Embryonic facial prominence (tissue), 1 donor: ENCODE data around the gene ZBTB45.

Source experiments
- DNase-seq: peaks from one replicate; pipeline ENCODE4 v3.0.0-alpha.2; 2016; ENCODE audit errors: extremely low spot score

The ZBTB45 gene

GRCh38 chr19:58538257-58539168 is 18.9 kb upstream of the ZBTB45 start:
- DNase-seq: no peak

- DNase-seq: no peak
These were observed 17.5 kb upstream of the ZBTB45 start for GRCh38 chr19:58536852-58537798.

GRCh38 chr19:58535857-58536256 is 16.2 kb upstream of the ZBTB45 start:
- DNase-seq: no peak

- DNase-seq: no peak
These were observed 11.6 kb upstream of the ZBTB45 start for GRCh38 chr19:58531034-58531840.

GRCh38 chr19:58529405-58529804 is 9.8 kb upstream of the ZBTB45 start:
- DNase-seq: no peak

GRCh38 chr19:58522709-58523108 is 3.1 kb upstream of the ZBTB45 start:
- no peak for DNase-seq

GRCh38 chr19:58521651-58522050 is 2.0 kb upstream of the ZBTB45 start:
- no peak for DNase-seq

- DNase-seq: no peak
These were observed 618 bp upstream of the ZBTB45 start for GRCh38 chr19:58520257-58520599.

- DNase-seq: peak; percentile 54
These were observed 589 bp downstream of the ZBTB45 start for GRCh38 chr19:58519087-58519354.

- DNase-seq: no peak
These were observed 1.1 kb downstream of the ZBTB45 start for GRCh38 chr19:58518256-58519086.

GRCh38 chr19:58516964-58517833 is 2.4 kb downstream of the ZBTB45 start:
- DNase-seq: no peak

GRCh38 chr19:58516246-58516836 is 3.3 kb downstream of the ZBTB45 start:
- DNase-seq: no peak

- no peak for DNase-seq
These were observed 4.4 kb downstream of the ZBTB45 start for GRCh38 chr19:58515259-58515658.

GRCh38 chr19:58514564-58515022 is 5.0 kb downstream of the ZBTB45 start:
- DNase-seq: no peak

- DNase-seq: peak; percentile 71
These were observed 5.7 kb downstream of the ZBTB45 start for GRCh38 chr19:58513694-58514563.

- no peak for DNase-seq
These were observed 6.4 kb downstream of the ZBTB45 start for GRCh38 chr19:58513213-58513693.

GRCh38 chr19:58511353-58512208 is 8.0 kb downstream of the ZBTB45 start, which contains the start of gene SLC27A5:
SLC27A5 (minus strand) TSS chr19:58511992; CDS start chr19:58511955, 37 bp downstream.
- no peak for DNase-seq
